Gastrocnemius medialis (tissue), 4 donors: ENCODE measurements around the gene SSR1. TPM values are rescaled to one million over a fixed set of nuclear protein-coding genes. Genes with fewer than 3 reads are reported as not detected.

Source experiments
- ATAC-seq, 2 donors: fragments of 150-250 bp; one replicate each; pipeline ENCODE4 v1.9.1; 2016
- DNase-seq, 2 donors: peaks; one replicate each; pipeline ENCODE4 v3.0.0-alpha.2; 2019
- H3K27ac ChIP-seq, 4 donors: fragments of 200-600 bp; sonication (generic); 1 replicate in 1 of 4; 2 replicates in 3 of 4; pipeline ENCODE4 v1.5.1; 2016 to 2018; ENCODE audit warnings: mild to moderate bottlenecking in 2 of 4, moderate library complexity in 1 of 4
- H3K27me3 ChIP-seq, 3 donors: fragments of 200-600 bp; sonication (generic) in 2 of 3; 1 replicate in 1 of 3; 2 replicates in 2 of 3; pipeline versions ENCODE4 v1.5.1 to v1.6.0; 2016 to 2019; ENCODE audit warnings: mild to moderate bottlenecking in 1 of 3, moderate library complexity in 1 of 3
- H3K36me3 ChIP-seq, 2 donors: fragments of 200-600 bp; sonication (generic) in 1 of 2; one replicate each; pipeline ENCODE4 v1.5.1; 2017 to 2018
- H3K4me1 ChIP-seq, 2 donors: fragments of 200-600 bp; sonication (generic) in 1 of 2; one replicate each; pipeline ENCODE4 v1.5.1; 2016 to 2017; ENCODE audit warnings: mild to moderate bottlenecking in 2 of 2
- H3K4me3 ChIP-seq, 4 donors: fragments of 200-600 bp; sonication (generic) in 3 of 4; 1 replicate in 1 of 4; 2 replicates in 3 of 4; pipeline ENCODE4 v1.5.1; 2016 to 2019; ENCODE audit warnings: mild to moderate bottlenecking in 2 of 4
- H3K9me3 ChIP-seq, 3 donors: fragments of 200-600 bp; sonication (generic) in 2 of 3; 1 replicate in 1 of 3; 2 replicates in 2 of 3; pipeline ENCODE4 v1.5.1; 2016 to 2019
- CTCF ChIP-seq, 5 experiments: fragments of 450-650 bp in 3 of 5; fragments of 200-600 bp in 2 of 5; sonication (generic) in 2 of 5; IDR thresholded peaks in 4 of 5; conservative IDR thresholded peaks in 1 of 5; 1 replicate in 4 of 5; 2 replicates in 1 of 5; pipeline ENCODE4 v1.5.1; 2016 to 2019; ENCODE audit warnings: antibody characterized with exemption in 5 of 5, mild to moderate bottlenecking in 3 of 5, moderate library complexity in 3 of 5
- POLR2A ChIP-seq, 2 donors: fragments of 450-650 bp; IDR thresholded peaks; one replicate each; pipeline ENCODE4 v1.6.1; 2017; ENCODE audit warnings: antibody characterized with exemption in 2 of 2, mild to moderate bottlenecking in 2 of 2, moderate library complexity in 2 of 2
- in situ Hi-C, 4 donors: fragments of 200-750 bp; cut with MboI; loops; one replicate each; pipeline versions ENCODE4 v1.15.0 to v1.8.0; 2017; ENCODE audit warnings: low sequenced_read_pairs in 4 of 4
- intact Hi-C: fragments of 100-400 bp; cut with DNase I; formaldehyde crosslinking; loops from one replicate; pipeline ENCODE4 v1.15.1; 2023; ENCODE audit warnings: low total_unique reads
- total RNA-seq, 4 donors: library from RNA; depleted of rRNA; stranded (reverse); fragments of >200 nt; gene quantifications; one replicate each; pipeline versions ENCODE4 v1.1.0 to v1.2.3, GENCODE V29; 2016

SSR1 gene
- total RNA-seq, 4 donors from 2014 or later, result 11.8 to 36.8 (median 18.6) TPM

- TF ChIP-seq POLR2A (IDR thresholded peaks at IDR 0.05), result no peak
- no peak for TF ChIP-seq CTCF (IDR thresholded peaks at IDR 0.05 in 4 of 5, conservative IDR thresholded peaks at IDR 0.05 in 1 of 5)
- intact Hi-C loops, result no loop called here
- Histone ChIP-seq H3K4me1 (peaks cover 8 to 14% of the 10 kb centered on the region in 2 donors), H3K9me3 (no peaks in the 10 kb centered on the region), H3K27ac (no peak overlapping the region), H3K27me3 (no peaks in the 10 kb centered on the region), H3K36me3 (peaks cover 2 to 47% of the 10 kb centered on the region in 2 donors), H3K4me3 (no peak overlapping the region)
- in situ Hi-C loops, result loop anchor here (10.0 to 25.0 kb wide), 4 partner anchors 309 to 559 kb away; no protein-coding TSS in a partner anchor
- DNase-seq (no peak), ATAC-seq (no peak)
Measured at GRCh38 chr6:7246401-7247178, 66.4 kb downstream of the SSR1 start.

GRCh38 chr6:7245668-7246393 lies 67.2 kb downstream of the SSR1 start:
- in situ Hi-C loops, result loop anchor here (10.0 to 25.0 kb wide), 4 partner anchors 309 to 559 kb away; no protein-coding TSS in a partner anchor
- H3K27ac ChIP-seq, result no peak overlapping the region

GRCh38 chr6:7243179-7243981 lies 69.6 kb downstream of the SSR1 start:
- DNase-seq (peak in 1 of 2 donors; percentile 41), ATAC-seq (peak; percentile 67 to 72)
- Histone ChIP-seq H3K27ac (peak overlapping the region; percentile 1 to 60 (median 53)), H3K36me3 (peaks cover 0 to 29% of the 10 kb centered on the region in 2 donors), H3K4me1 (peaks cover 17 to 18% of the 10 kb centered on the region in 2 donors), H3K9me3 (no peaks in the 10 kb centered on the region), H3K27me3 (no peaks in the 10 kb centered on the region), H3K4me3 (no peak overlapping the region)
- intact Hi-C loops (loop anchor here (1.0 kb wide), 3 partner anchors 134 to 567 kb away; no protein-coding TSS in a partner anchor), in situ Hi-C loops (loop anchor here (5.0 to 25.0 kb wide), 7 partner anchors 306 to 566 kb away; no protein-coding TSS in a partner anchor)
- TF ChIP-seq POLR2A (IDR thresholded peaks at IDR 0.05) (no peak), CTCF (IDR thresholded peaks at IDR 0.05 in 4 of 5, conservative IDR thresholded peaks at IDR 0.05 in 1 of 5) (peak; percentile 85 to 94 (median 93))

More at GRCh38 chr6:7245668-7246393, 67.2 kb downstream of the SSR1 start:
- intact Hi-C loops, result no loop called here
- Histone ChIP-seq H3K36me3 (peaks cover 2 to 47% of the 10 kb centered on the region in 2 donors), H3K4me3 (no peak overlapping the region), H3K27me3 (no peaks in the 10 kb centered on the region), H3K9me3 (no peaks in the 10 kb centered on the region), H3K4me1 (peaks cover 8 to 14% of the 10 kb centered on the region in 2 donors)
- TF ChIP-seq POLR2A (IDR thresholded peaks at IDR 0.05) (no peak), CTCF (IDR thresholded peaks at IDR 0.05 in 4 of 5, conservative IDR thresholded peaks at IDR 0.05 in 1 of 5) (no peak)
- DNase-seq, result no peak
- no peak for ATAC-seq

- Histone ChIP-seq H3K27ac (peak overlapping the region; percentile 1 to 60 (median 53)), H3K9me3 (no peaks in the 10 kb centered on the region), H3K4me1 (peaks cover 18 to 22% of the 10 kb centered on the region in 2 donors), H3K36me3 (peaks cover 0 to 23% of the 10 kb centered on the region in 2 donors), H3K27me3 (no peaks in the 10 kb centered on the region), H3K4me3 (no peak overlapping the region)
- intact Hi-C loops (loop anchor here (1.0 kb wide), 3 partner anchors 134 to 567 kb away; no protein-coding TSS in a partner anchor), in situ Hi-C loops (loop anchor here (5.0 to 25.0 kb wide), 7 partner anchors 306 to 566 kb away; no protein-coding TSS in a partner anchor)
- no peak for ATAC-seq
- TF ChIP-seq CTCF (IDR thresholded peaks at IDR 0.05 in 4 of 5, conservative IDR thresholded peaks at IDR 0.05 in 1 of 5) (no peak), POLR2A (IDR thresholded peaks at IDR 0.05) (no peak)
- DNase-seq, result no peak
Measured at GRCh38 chr6:7242835-7243178, 70.2 kb downstream of the SSR1 start.
